ENCODE measurements around the gene CCNY.

CCNY gene

GRCh38 chr10:35554461-35555056 lies 218.2 kb downstream of the CCNY start:
- no peak overlapping the region for H2BK12ac ChIP-seq (ENCODE audit: low read length)
- no peak overlapping the region for H3K18ac ChIP-seq (ENCODE audit: low read length)
- no peak overlapping the region for H4K8ac ChIP-seq (ENCODE audit: low read depth, low read length)
- no peak overlapping the region for H2AK5ac ChIP-seq (ENCODE audit: low read depth, low read length)
- no peaks in the 10 kb centered on the region for H3K79me1 ChIP-seq (ENCODE audit: low read depth, low read length)
- H3K9me3 ChIP-seq (replicated peaks in 1 of 2; ENCODE audit: control insufficient read depth in 2 of 2, insufficient read depth in 1 of 2, low read depth in 1 of 2, low read length in 2 of 2): peaks cover 0 to 3% of the 10 kb centered on the region in 2 donors
- WGBS, 2 donors (ENCODE audit: extremely low coverage in 2 of 2, insufficient read length in 2 of 2, insufficient replicate concordance in 1 of 2): no CpG with 5 or more reads among the region's 3 CpGs
- H3K4me2 ChIP-seq (ENCODE audit: insufficient read depth, low read length, poor library complexity, severe bottlenecking): no peak overlapping the region
- H3K36me3 ChIP-seq (replicated peaks in 1 of 2; ENCODE audit: control insufficient read depth in 2 of 2, insufficient read depth in 2 of 2, low read length in 2 of 2): peaks cover 4 to 27% of the 10 kb centered on the region in 2 donors
- no peak overlapping the region for H3K27ac ChIP-seq (replicated peaks; ENCODE audit: low read length)
- H3K23ac ChIP-seq (ENCODE audit: low read depth, low read length, poor library complexity): no peak overlapping the region
- H3K14ac ChIP-seq (ENCODE audit: low read length): no peak overlapping the region
- H3K9ac ChIP-seq (ENCODE audit: low read depth, low read length, poor library complexity): no peak overlapping the region
- no peak overlapping the region for H2AFZ ChIP-seq (ENCODE audit: low read length)
- DNase-seq (ENCODE audit: low spot score): no peak
- peaks cover 0 to 9% of the 10 kb centered on the region in 2 donors for H3K4me1 ChIP-seq (ENCODE audit: control insufficient read depth in 2 of 2, insufficient read depth in 1 of 2, low read depth in 1 of 2, low read length in 2 of 2)
- H3K4ac ChIP-seq (ENCODE audit: low read length): no peak overlapping the region
- H2BK5ac ChIP-seq (ENCODE audit: low read length): no peak overlapping the region
- H3K4me3 ChIP-seq (ENCODE audit: low read length in 2 of 2): no peak overlapping the region
- H3K27me3 ChIP-seq (ENCODE audit: control insufficient read depth in 3 of 3, insufficient read depth in 3 of 3, low read depth in 1 of 3, low read length in 3 of 3): no peaks in the 10 kb centered on the region
- no peak overlapping the region for H2BK120ac ChIP-seq (ENCODE audit: low read depth, low read length)
- H2BK15ac ChIP-seq (ENCODE audit: low read length): no peak overlapping the region
- H4K91ac ChIP-seq (ENCODE audit: low read depth, low read length, poor library complexity): no peak overlapping the region

- no peak overlapping the region for H3K4ac ChIP-seq (ENCODE audit: low read length)
- no peak overlapping the region for H2BK15ac ChIP-seq (ENCODE audit: low read length)
- H3K27ac ChIP-seq (replicated peaks; ENCODE audit: low read length): no peak overlapping the region
- no peaks in the 10 kb centered on the region for H3K79me1 ChIP-seq (ENCODE audit: low read depth, low read length)
- H3K4me2 ChIP-seq (ENCODE audit: insufficient read depth, low read length, poor library complexity, severe bottlenecking): no peak overlapping the region
- no peak overlapping the region for H3K18ac ChIP-seq (ENCODE audit: low read length)
- no peak overlapping the region for H2BK120ac ChIP-seq (ENCODE audit: low read depth, low read length)
- no peak overlapping the region for H2BK5ac ChIP-seq (ENCODE audit: low read length)
- peaks cover 0 to 3% of the 10 kb centered on the region in 2 donors for H3K9me3 ChIP-seq (replicated peaks in 1 of 2; ENCODE audit: control insufficient read depth in 2 of 2, insufficient read depth in 1 of 2, low read depth in 1 of 2, low read length in 2 of 2)
- H3K27me3 ChIP-seq (ENCODE audit: control insufficient read depth in 3 of 3, insufficient read depth in 3 of 3, low read depth in 1 of 3, low read length in 3 of 3): no peaks in the 10 kb centered on the region
- no peak overlapping the region for H4K8ac ChIP-seq (ENCODE audit: low read depth, low read length)
- no peak overlapping the region for H2AK5ac ChIP-seq (ENCODE audit: low read depth, low read length)
- H3K4me3 ChIP-seq (ENCODE audit: low read length in 2 of 2): no peak overlapping the region
- H3K14ac ChIP-seq (ENCODE audit: low read length): no peak overlapping the region
- H3K4me1 ChIP-seq (ENCODE audit: control insufficient read depth in 2 of 2, insufficient read depth in 1 of 2, low read depth in 1 of 2, low read length in 2 of 2): peaks cover 0 to 2% of the 10 kb centered on the region in 2 donors
- peaks cover 1 to 24% of the 10 kb centered on the region in 2 donors for H3K36me3 ChIP-seq (replicated peaks in 1 of 2; ENCODE audit: control insufficient read depth in 2 of 2, insufficient read depth in 2 of 2, low read length in 2 of 2)
- no peak overlapping the region for H2AFZ ChIP-seq (ENCODE audit: low read length)
- no peak overlapping the region for H4K91ac ChIP-seq (ENCODE audit: low read depth, low read length, poor library complexity)
- WGBS, 2 donors (ENCODE audit: extremely low coverage in 2 of 2, insufficient read length in 2 of 2, insufficient replicate concordance in 1 of 2): no CpG with 5 or more reads among the region's 6 CpGs
- no peak overlapping the region for H3K9ac ChIP-seq (ENCODE audit: low read depth, low read length, poor library complexity)
- no peak for DNase-seq (ENCODE audit: low spot score)
- H2BK12ac ChIP-seq (ENCODE audit: low read length): no peak overlapping the region
- no peak overlapping the region for H3K23ac ChIP-seq (ENCODE audit: low read depth, low read length, poor library complexity)
Measured at GRCh38 chr10:35555962-35556930, 219.9 kb downstream of the CCNY start.

- H3K4me2 ChIP-seq (ENCODE audit: insufficient read depth, low read length, poor library complexity, severe bottlenecking): no peak overlapping the region
- no peak overlapping the region for H2BK15ac ChIP-seq (ENCODE audit: low read length)
- no peak overlapping the region for H3K4ac ChIP-seq (ENCODE audit: low read length)
- no CpG with 5 or more reads among the region's 1 CpG for WGBS, 2 donors (ENCODE audit: extremely low coverage in 2 of 2, insufficient read length in 2 of 2, insufficient replicate concordance in 1 of 2)
- no peak for DNase-seq (ENCODE audit: low spot score)
- H2BK5ac ChIP-seq (ENCODE audit: low read length): no peak overlapping the region
- H2AK5ac ChIP-seq (ENCODE audit: low read depth, low read length): no peak overlapping the region
- H2BK12ac ChIP-seq (ENCODE audit: low read length): no peak overlapping the region
- H3K9ac ChIP-seq (ENCODE audit: low read depth, low read length, poor library complexity): no peak overlapping the region
- peaks cover 0 to 24% of the 10 kb centered on the region in 2 donors for H3K36me3 ChIP-seq (replicated peaks in 1 of 2; ENCODE audit: control insufficient read depth in 2 of 2, insufficient read depth in 2 of 2, low read length in 2 of 2)
- peaks cover 0 to 2% of the 10 kb centered on the region in 2 donors for H3K4me1 ChIP-seq (ENCODE audit: control insufficient read depth in 2 of 2, insufficient read depth in 1 of 2, low read depth in 1 of 2, low read length in 2 of 2)
- no peak overlapping the region for H3K27ac ChIP-seq (replicated peaks; ENCODE audit: low read length)
- no peak overlapping the region for H4K91ac ChIP-seq (ENCODE audit: low read depth, low read length, poor library complexity)
- no peaks in the 10 kb centered on the region for H3K79me1 ChIP-seq (ENCODE audit: low read depth, low read length)
- H2AFZ ChIP-seq (ENCODE audit: low read length): no peak overlapping the region
- H3K23ac ChIP-seq (ENCODE audit: low read depth, low read length, poor library complexity): no peak overlapping the region
- H3K14ac ChIP-seq (ENCODE audit: low read length): no peak overlapping the region
- no peak overlapping the region for H4K8ac ChIP-seq (ENCODE audit: low read depth, low read length)
- H3K18ac ChIP-seq (ENCODE audit: low read length): no peak overlapping the region
- H3K4me3 ChIP-seq (ENCODE audit: low read length in 2 of 2): no peak overlapping the region
- peaks cover 0 to 3% of the 10 kb centered on the region in 2 donors for H3K9me3 ChIP-seq (replicated peaks in 1 of 2; ENCODE audit: control insufficient read depth in 2 of 2, insufficient read depth in 1 of 2, low read depth in 1 of 2, low read length in 2 of 2)
- H3K27me3 ChIP-seq (ENCODE audit: control insufficient read depth in 3 of 3, insufficient read depth in 3 of 3, low read depth in 1 of 3, low read length in 3 of 3): no peaks in the 10 kb centered on the region
- H2BK120ac ChIP-seq (ENCODE audit: low read depth, low read length): no peak overlapping the region
Measured at GRCh38 chr10:35558276-35558675, 222.0 kb downstream of the CCNY start.

- Histone ChIP-seq H3K4me2 (ENCODE audit: insufficient read depth, low read length, poor library complexity, severe bottlenecking) (no peak overlapping the region), H3K36me3 (replicated peaks in 1 of 2; ENCODE audit: control insufficient read depth in 2 of 2, insufficient read depth in 2 of 2, low read length in 2 of 2) (peaks cover 0 to 18% of the 10 kb centered on the region in 2 donors), H2AK5ac (ENCODE audit: low read depth, low read length) (no peak overlapping the region), H2AFZ (ENCODE audit: low read length) (no peak overlapping the region), H3K27me3 (ENCODE audit: control insufficient read depth in 3 of 3, insufficient read depth in 3 of 3, low read depth in 1 of 3, low read length in 3 of 3) (no peaks in the 10 kb centered on the region), H2BK120ac (ENCODE audit: low read depth, low read length) (no peak overlapping the region), H3K9ac (ENCODE audit: low read depth, low read length, poor library complexity) (no peak overlapping the region), H3K18ac (ENCODE audit: low read length) (peak overlapping the region; percentile 67), H3K4ac (ENCODE audit: low read length) (no peak overlapping the region), H2BK5ac (ENCODE audit: low read length) (no peak overlapping the region), H2BK15ac (ENCODE audit: low read length) (no peak overlapping the region), H3K79me1 (ENCODE audit: low read depth, low read length) (no peaks in the 10 kb centered on the region), H3K4me3 (ENCODE audit: low read length in 2 of 2) (no peak overlapping the region), H4K91ac (ENCODE audit: low read depth, low read length, poor library complexity) (no peak overlapping the region), H3K9me3 (replicated peaks in 1 of 2; ENCODE audit: control insufficient read depth in 2 of 2, insufficient read depth in 1 of 2, low read depth in 1 of 2, low read length in 2 of 2) (peaks cover 0 to 3% of the 10 kb centered on the region in 2 donors), H3K27ac (replicated peaks; ENCODE audit: low read length) (no peak overlapping the region), H2BK12ac (ENCODE audit: low read length) (peak overlapping the region; percentile 59), H4K8ac (ENCODE audit: low read depth, low read length) (no peak overlapping the region), H3K14ac (ENCODE audit: low read length) (no peak overlapping the region), H3K4me1 (ENCODE audit: control insufficient read depth in 2 of 2, insufficient read depth in 1 of 2, low read depth in 1 of 2, low read length in 2 of 2) (no peaks in the 10 kb centered on the region), H3K23ac (ENCODE audit: low read depth, low read length, poor library complexity) (no peak overlapping the region)
- WGBS, 2 donors (ENCODE audit: extremely low coverage in 2 of 2, insufficient read length in 2 of 2, insufficient replicate concordance in 1 of 2): no CpG with 5 or more reads among the region's 5 CpGs
- no peak for DNase-seq (ENCODE audit: low spot score)
Measured at GRCh38 chr10:35559416-35559815, 223.1 kb downstream of the CCNY start.
